Coronary artery (tissue), 2 donors: Measurements from ENCODE around the gene KCNQ5.

Experiments
- DNase-seq: peaks from one replicate; pipeline ENCODE4 v3.0.0-alpha.2; 2017; ENCODE audit warnings: low spot score
- H3K27ac ChIP-seq, 2 donors: fragments of 200-600 bp; sonication (generic); one replicate each; pipeline ENCODE4 v1.5.1; 2016 to 2019
- H3K4me3 ChIP-seq: fragments of 200-600 bp; sonication (generic); 2 replicates; pipeline ENCODE4 v1.5.1; 2016; ENCODE audit warnings: mild to moderate bottlenecking, moderate library complexity
- TF ChIP-seq, protein P1 (sequence below): fragments of 200-600 bp; sonication (generic); IDR thresholded peaks from one replicate; pipeline ENCODE4 v1.5.1; 2019; ENCODE audit warnings: antibody characterized with exemption

Gene KCNQ5

DNA sequence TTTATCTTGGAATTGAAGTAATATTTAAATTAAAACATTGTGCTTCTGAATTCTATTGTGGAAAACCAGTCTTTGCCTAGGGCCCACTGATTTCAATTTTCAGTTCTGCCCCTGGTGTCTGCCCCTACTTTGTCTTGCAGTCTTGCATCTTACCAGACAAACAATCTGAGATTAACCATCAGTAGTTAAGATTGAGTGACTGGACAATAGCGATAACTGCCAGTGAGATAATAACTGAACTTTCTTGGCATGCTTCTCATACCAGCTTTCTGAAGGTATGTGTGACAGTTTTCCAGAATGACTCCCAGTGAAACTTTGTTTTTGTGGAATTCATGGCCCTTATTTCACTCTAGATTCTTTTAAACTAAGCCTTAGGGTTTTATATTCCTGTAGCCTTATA is 53.5 kb downstream of the KCNQ5 start:
- TF ChIP-seq, protein P1, sequence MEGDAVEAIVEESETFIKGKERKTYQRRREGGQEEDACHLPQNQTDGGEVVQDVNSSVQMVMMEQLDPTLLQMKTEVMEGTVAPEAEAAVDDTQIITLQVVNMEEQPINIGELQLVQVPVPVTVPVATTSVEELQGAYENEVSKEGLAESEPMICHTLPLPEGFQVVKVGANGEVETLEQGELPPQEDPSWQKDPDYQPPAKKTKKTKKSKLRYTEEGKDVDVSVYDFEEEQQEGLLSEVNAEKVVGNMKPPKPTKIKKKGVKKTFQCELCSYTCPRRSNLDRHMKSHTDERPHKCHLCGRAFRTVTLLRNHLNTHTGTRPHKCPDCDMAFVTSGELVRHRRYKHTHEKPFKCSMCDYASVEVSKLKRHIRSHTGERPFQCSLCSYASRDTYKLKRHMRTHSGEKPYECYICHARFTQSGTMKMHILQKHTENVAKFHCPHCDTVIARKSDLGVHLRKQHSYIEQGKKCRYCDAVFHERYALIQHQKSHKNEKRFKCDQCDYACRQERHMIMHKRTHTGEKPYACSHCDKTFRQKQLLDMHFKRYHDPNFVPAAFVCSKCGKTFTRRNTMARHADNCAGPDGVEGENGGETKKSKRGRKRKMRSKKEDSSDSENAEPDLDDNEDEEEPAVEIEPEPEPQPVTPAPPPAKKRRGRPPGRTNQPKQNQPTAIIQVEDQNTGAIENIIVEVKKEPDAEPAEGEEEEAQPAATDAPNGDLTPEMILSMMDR: no peak
- Histone ChIP-seq H3K27ac (no peak overlapping the region), H3K4me3 (no peak overlapping the region)
- DNase-seq: no peak

DNA sequence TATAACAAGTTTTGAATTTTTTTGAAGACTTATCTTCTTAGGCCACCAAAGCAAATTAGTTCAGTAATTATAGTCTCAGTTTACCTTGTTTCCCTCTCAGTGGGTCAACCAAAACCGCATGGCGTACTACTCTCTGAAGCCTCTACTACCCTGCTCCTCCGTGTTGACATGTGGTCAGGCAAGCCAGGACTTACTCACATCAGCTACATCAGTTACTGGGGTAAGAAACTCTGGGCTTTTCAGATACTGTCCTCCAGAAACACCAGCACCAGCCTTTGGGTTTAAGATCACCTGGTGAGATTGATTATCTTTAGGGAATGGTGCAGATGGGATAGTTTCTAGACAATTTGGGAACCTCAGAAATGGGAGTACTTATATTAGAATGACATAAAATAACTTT is 55.1 kb downstream of the KCNQ5 start:
- TF ChIP-seq, protein P1: no peak
- DNase-seq: no peak
- Histone ChIP-seq H3K4me3 (no peak overlapping the region), H3K27ac (no peak overlapping the region)

DNA sequence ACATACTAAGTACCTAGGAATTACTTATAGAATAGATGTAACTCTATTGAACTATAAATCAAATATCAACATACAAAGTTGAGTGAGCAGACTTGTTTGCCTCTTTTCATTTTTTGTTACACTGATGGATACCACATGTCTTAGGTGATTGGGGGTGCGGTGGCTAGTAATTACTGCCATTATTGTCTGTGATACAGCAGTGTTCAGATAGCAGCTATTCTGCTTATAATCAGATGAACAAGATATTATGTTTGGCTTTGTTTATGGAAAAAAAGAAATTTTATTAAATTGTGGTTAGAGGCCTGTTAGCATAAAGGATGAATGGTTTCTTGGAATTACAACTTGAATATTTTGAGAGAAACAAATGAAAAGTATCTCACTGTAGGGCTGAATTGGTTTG is 55.9 kb downstream of the KCNQ5 start:
- no peak overlapping the region for H3K27ac ChIP-seq
- TF ChIP-seq, protein P1: no peak
- no peak for DNase-seq

DNA sequence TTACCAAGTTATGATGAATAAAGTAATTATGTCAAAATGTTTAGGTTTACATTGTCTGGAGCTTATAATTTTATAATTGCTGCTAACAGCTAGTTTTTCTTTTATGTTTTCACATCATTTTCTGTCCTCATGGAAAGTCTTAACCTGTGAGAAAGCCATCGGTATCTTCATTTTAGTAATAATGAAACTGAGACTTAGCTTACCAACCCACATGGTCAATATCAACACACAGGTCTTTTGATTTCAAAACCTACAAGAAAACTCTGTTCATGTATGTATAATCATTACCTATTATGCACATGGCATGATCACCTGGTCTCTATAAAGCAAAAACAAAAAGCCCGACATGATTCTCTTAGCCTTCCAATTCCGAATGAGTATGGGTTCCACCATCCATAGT is 61.9 kb downstream of the KCNQ5 start:
- no peak for DNase-seq
- TF ChIP-seq, protein P1: no peak
- Histone ChIP-seq H3K4me3 (no peak overlapping the region), H3K27ac (no peak overlapping the region)

More for the DNA sequence above, 55.9 kb downstream of the KCNQ5 start:
- H3K4me3 ChIP-seq: no peak overlapping the region

DNA sequence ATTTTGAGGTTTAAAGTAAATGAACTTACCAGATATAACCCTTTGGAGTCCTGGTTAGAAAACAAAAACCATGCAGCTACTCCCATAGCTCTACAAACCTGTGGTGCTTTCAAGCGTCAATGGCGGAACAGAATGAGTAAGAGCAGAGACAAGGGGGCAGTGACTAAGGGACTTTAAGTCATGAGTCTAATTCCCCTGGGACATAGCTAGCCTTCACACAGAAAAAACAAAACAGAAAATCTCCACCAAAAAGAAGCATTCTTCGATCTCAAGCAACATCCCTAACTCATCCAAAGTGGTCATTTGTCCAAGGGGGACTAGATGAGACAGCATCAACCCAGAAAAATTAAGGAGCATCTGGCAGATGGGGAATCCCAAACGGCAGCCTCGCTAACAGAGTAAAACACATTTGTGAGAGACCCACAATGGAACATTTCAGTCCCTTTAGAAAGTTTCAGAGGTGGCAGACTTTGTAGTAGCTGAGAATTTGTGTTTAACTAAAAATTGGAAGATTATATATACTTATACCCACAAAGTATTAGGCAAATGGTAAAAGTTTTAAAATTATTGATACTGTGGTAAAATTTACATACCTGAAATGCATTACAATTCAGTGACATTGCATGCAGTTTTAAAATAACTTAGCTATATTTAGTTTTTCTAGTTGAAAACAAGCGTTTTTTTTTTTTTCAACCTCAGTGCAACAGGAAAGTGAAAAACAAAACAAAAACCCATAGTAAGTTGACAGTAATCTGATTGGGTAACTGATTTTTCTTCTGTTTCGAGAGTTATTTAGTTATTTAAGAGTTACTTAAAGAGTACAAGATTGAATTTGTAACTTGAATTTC is 67.5 kb downstream of the KCNQ5 start:
- no peak overlapping the region for H3K4me3 ChIP-seq
- H3K27ac ChIP-seq: no peak overlapping the region
- TF ChIP-seq, protein P1: no peak
- no peak for DNase-seq

DNA sequence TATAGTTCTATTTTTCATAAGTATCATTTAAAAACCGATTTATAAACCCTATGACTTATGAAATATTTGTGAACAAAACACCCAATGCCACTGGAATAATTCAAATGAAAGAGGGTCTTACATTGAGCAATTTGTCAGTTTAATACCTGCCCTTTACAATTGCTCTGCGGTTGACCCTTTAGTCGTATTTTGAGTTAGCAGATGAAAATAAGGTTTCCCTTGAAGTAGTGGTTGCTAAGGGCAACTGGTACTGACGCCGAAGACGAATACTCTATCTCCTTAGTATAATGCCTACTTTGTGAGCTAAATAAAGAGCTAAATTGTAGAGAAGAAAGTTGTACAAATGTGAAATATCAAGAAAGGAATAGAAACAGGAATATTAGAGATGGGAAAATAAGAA is 69.4 kb downstream of the KCNQ5 start:
- DNase-seq: no peak
- H3K27ac ChIP-seq: no peak overlapping the region
- TF ChIP-seq, protein P1: no peak
- no peak overlapping the region for H3K4me3 ChIP-seq

DNA sequence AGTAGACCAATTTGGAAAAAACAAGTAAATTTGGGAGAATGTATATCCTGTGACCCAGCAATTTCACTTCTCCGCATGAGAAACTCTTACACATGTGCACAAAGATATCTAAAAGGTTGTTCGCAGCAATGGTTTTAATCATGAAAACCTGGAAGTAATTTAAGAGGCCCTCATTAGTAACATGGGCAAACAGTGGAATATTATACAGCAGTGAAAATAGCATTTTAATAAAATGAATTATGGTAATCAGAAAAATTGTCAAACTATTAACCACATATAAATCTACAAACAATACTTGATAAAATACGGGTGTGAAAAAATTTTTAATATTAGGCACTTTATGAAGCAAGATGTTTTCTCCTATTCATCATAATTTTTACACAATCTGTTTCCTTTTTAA is 74.2 kb downstream of the KCNQ5 start:
- TF ChIP-seq, protein P1: no peak

More for the DNA sequence above, 74.2 kb downstream of the KCNQ5 start:
- Histone ChIP-seq H3K27ac (no peak overlapping the region), H3K4me3 (no peak overlapping the region)
- DNase-seq: no peak
